ENCODE results near the gene TADA2A.

DNA sequence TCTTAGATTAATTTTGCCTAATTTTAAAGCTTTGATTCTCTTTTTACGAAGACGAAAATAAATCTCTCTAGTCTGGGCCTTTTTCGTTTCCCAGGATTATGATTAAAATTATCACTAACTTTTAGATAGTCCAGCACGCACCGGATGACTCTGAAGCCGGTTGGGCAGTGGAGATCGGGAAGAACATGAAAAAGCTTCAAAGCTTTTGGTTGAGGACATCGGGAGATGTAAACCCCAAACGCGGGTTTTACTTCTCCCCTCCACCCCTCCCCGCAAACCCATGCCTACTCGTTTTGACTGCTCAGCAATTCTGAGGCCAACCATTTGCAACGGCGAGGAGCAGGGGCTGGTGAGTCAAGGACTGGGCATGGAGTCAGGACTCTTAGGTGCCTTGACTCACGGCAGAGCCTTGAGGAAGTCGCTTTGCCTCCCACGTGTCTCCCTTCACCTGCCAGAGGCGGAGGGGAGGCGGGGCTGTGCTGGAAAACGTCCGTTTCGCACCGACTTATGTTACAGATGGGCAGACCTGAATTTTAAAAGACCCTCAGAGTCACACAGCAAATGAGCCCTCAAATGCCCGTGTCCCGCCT is 82.0 kb downstream of the TADA2A start:
- TF ChIP-seq CTCF (IDR thresholded peaks at IDR 0.05) (no peak), POLR2A (IDR thresholded peaks at IDR 0.05) (no peak)

Data from suprapubic skin (tissue), 3 donors.